Occipital lobe (tissue), 2 donors: ENCODE measurements around the gene ABCB8. TPM values are rescaled to one million over a fixed set of nuclear protein-coding genes. Genes with fewer than 3 reads are reported as not detected.
A peak's percentile ranks its signal among the peaks of the same experiment; 100 is the strongest.

Experiments
- DNase-seq: peaks from one replicate; lab custom pipeline; 2025; lab: John Stamatoyannopoulos, UW
- total RNA-seq: library from RNA; depleted of rRNA; stranded (reverse); fragments of >200 nt; gene quantifications from one replicate; pipeline ENCODE4 v1.2.3, GENCODE V29; 2014

The ABCB8 gene
- total RNA-seq, 1 donor from 2014 or later: 24.3 TPM

- DNase-seq: no peak
These were observed 57.1 kb downstream of the ABCB8 start for GRCh38 chr7:151085329-151085690.

- peak; percentile 87 for DNase-seq
These were observed 57.7 kb downstream of the ABCB8 start, which contains the start of gene AGAP3 for GRCh38 chr7:151085691-151086620. Gene AGAP3, plus strand, starts transcription at chr7:151086475. Its CDS starts 267 bp downstream, at chr7:151086742.

- DNase-seq: peak; percentile 51
These were observed 58.6 kb downstream of the ABCB8 start for GRCh38 chr7:151086802-151087244.

DNA sequence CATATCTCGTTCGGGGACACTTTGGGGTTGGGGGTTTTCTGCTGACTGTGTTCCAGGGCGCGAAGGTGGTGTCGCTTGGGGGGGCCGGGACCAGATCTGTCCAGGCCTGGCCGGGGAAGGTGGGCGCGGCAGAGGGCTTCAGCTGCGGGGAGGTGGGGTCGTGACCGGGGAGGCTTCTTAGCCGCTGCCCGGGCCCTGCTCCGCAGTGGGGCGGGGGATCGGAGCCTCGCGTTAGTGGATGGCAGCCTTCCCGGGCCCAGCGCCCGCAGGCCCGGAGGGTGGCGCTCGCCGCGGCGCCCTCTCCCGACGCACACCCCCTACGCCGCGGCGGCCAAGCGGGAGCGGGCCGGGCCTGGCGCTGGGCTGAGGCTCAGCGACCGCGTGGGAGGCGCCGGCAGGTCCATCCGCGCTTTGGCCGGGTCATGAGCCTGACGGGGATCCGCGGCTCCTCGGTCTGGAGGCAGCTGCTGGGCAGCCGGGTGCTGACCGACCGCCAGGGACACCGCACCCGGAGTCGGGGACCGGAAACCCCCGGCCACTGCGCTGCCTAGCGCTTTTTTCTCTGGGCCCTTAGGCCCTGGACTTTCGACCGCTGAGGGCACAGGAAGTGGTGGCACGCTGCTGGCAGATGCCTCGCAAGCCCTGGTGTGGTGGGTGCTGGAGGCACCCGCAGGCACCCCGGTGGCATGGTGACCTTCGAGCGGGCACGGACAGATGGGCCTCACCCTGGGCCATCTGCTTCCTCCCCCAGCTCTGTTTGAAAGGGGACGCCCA lies 59.2 kb downstream of the ABCB8 start:
- DNase-seq: peak; percentile 51

DNA sequence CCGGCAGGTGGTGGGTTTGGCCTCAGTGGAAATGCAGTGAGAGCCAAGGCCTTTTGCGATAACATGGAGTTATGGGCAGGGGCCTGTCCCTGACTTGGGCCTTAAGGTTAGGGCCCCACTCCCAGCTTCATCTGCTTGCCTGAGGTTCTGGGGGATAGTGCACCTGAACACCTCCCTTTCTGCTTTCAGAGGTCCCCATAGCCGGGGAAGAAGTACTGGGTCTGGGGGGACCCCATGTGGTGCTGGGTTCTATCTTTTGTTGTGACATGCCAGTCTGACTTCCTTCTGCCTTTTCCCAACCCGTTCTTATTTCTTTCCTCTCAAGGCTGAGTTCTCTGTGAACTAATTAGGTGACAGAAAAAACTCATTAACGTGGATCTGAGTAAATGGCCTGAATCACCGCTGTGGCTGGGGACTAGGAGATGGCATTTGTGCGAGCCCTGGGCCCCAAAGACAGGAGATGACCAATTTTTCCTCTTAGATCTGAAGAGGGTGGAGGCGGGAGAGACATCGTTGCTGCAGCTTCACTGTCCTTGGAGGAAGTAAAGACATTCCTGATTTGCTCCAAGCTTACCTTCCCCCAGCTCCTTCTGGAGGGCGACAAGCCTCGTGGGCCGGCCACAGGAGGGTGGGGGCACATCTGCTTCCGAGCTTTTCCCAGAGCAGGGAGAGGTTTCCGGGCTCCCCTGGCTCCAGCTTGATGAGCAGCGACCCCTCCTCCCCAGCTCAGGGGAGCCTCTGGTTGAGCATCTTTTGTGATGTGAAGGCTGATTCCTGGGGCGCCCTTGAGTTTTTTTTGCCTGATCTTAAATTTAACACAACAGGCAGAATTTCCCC lies 60.0 kb downstream of the ABCB8 start:
- DNase-seq: no peak

DNA sequence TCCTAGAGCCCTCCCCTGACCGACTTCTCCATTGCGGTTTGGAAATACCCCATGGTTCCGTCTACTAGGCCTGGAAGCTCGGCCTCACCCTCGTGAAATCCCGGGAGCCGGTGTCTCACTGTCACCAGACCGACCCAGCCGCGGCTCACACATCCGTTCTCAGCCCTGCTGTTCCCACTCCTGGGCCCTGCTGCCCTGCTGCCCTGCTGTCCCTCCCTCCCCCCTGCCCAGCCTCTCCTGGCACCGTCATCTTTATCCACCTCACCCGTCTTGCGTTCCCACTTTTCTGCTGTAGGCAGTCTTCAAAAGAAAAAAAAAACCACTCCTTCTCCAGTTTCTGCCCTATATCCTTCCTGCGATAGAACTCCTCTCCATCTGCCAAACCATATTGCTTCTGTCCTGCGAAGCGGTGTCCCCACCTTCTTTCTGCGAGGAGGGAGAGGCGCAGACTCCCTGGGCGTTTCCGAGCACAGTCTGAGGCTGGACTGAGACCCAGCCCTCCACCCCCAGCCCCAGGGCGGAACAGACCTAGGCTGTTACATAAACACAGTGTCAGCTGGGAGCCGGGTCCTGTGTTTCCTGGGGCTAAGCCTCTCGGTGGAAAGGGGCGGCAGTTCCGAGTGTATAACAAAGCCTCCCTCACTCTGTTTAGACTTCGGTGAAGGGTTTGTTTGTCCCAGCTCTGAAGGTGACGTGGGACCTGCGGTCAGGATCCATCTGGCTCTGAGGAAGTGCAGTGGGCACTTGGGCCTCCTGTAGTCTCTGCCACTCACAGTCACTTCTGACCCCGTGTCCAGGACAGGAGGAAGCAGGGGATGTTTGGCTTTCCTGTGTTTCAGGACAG lies 60.8 kb downstream of the ABCB8 start:
- peak; percentile 44 for DNase-seq

- no peak for DNase-seq
These were observed 61.9 kb downstream of the ABCB8 start for GRCh38 chr7:151089893-151090730.

DNA sequence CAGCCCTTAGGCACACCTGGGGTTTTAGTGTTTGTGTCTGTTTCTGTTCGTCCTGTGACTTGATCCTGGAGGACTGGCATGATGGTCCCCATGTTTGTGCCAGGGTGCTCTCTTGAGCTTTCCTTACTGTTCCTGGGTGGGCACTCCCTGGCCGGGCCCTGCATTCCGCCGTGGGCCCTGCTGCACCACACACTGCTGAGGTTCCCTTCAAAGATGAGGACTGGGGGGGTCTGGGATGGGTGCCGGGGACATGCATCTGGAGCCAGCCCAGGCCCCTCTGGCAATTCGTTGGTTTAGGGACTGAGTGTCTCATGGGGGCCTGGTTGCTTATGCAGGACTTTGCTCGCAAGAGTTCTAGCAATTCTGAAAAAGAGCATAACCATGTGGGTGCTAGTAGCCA lies 62.8 kb downstream of the ABCB8 start:
- no peak for DNase-seq

DNA sequence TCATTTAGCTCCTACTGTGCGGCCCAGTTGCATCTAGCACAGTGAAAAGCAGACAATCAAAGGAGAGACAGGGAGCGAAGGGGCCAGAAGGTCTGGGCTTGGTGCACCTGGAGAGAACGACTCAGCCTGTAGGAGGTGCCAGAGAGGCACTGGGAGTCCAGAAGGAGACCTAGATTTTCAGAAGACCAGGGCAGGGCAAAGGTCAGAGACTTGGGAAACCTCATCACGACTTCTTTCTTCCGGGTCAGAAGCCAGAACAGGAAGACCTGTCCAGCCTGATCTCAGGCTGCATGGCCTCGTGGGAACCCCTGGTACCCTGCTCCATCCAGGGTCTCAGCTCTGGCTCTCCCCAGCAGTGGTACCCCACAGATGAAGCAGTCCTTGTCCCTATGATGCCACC lies 63.2 kb downstream of the ABCB8 start:
- DNase-seq: no peak

- DNase-seq: no peak
These were observed 63.7 kb downstream of the ABCB8 start for GRCh38 chr7:151091988-151092387.

- no peak for DNase-seq
These were observed 65.5 kb downstream of the ABCB8 start for GRCh38 chr7:151093748-151094147.

DNA sequence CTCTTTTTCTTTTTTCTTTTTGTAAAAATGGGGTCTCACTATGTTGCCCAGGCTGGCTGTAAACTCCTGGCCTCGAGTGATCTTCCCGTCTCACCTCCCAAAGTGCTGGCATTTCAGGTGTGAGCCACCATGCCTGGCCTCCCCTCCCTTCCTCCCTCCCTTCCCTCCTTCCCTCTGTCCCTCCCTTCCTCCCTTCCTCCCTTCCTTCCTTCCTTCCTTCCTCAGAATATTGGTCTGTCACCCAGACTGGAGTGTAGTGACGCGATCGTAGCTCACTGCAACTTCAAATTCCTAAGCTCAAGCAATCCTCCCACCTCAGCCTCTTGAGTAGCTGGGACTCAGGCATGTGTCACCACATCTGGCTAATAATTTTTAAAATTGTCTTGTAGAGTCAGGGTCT lies 66.4 kb downstream of the ABCB8 start:
- no peak for DNase-seq

- DNase-seq: no peak
These were observed 67.0 kb downstream of the ABCB8 start for GRCh38 chr7:151095123-151095797.

- DNase-seq: no peak
These were observed 67.7 kb downstream of the ABCB8 start for GRCh38 chr7:151095828-151096475.
